GM19025 (cell line): ENCODE data around the gene TM9SF3.

Source experiments
- ATAC-seq: cut with Tn5 transposase; IDR thresholded peaks from one replicate; pipeline ENCODE4 v1.9.1; 2021; ENCODE audit warnings: mild to moderate bottlenecking, low read depth, moderate library complexity; ENCODE audit not compliant: unreplicated experiment

The TM9SF3 gene

GRCh38 chr10:96488161-96488935, 98.5 kb downstream of the TM9SF3 start:
- no peak for ATAC-seq

- ATAC-seq = no peak
These were observed 103.8 kb downstream of the TM9SF3 start for GRCh38 chr10:96482815-96483588.

GRCh38 chr10:96478355-96478754, 108.5 kb downstream of the TM9SF3 start:
- no peak for ATAC-seq

- no peak for ATAC-seq
These were observed 112.9 kb downstream of the TM9SF3 start for GRCh38 chr10:96473866-96474265.

- no peak for ATAC-seq
These were observed 116.6 kb downstream of the TM9SF3 start for GRCh38 chr10:96470116-96470743.

GRCh38 chr10:96468845-96469244, 118.0 kb downstream of the TM9SF3 start:
- no peak for ATAC-seq
